ENCODE measurements around the gene ZNF787.
"Not testable (repeated sequence)": the region's sequence is repeated elsewhere in the genome, so short reads cannot be mapped to it uniquely, and the experiment has no call there.

ZNF787 gene

GRCh38 chr19:56099638-56100539 lies 21.2 kb downstream of the ZNF787 start:
- Histone ChIP-seq H3K4me2 (ENCODE audit: low read length) (no peak overlapping the region), H2AK5ac (ENCODE audit: low read length) (no peak overlapping the region), H2BK15ac (replicated peaks; ENCODE audit: low read depth) (no peak overlapping the region), H3K27me3 (ENCODE audit: insufficient read depth, low read length, poor library complexity) (no peaks in the 10 kb centered on the region), H4K8ac (ENCODE audit: low read depth, low read length) (no peak overlapping the region), H3K4me3 (ENCODE audit: low read length) (no peak overlapping the region), H3K27ac (ENCODE audit: low read depth, low read length) (no peak overlapping the region), H3K36me3 (ENCODE audit: control insufficient read depth, insufficient read depth, low read length) (peaks cover 4% of the 10 kb centered on the region), H2BK120ac (ENCODE audit: low read depth, low read length) (no peak overlapping the region), H3K18ac (ENCODE audit: low read length) (no peak overlapping the region), H3K9ac (ENCODE audit: low read length) (no peak overlapping the region), H3K79me2 (ENCODE audit: control insufficient read depth, insufficient read depth, low read length) (peaks cover 31% of the 10 kb centered on the region), H3K4ac (ENCODE audit: low read depth, low read length) (no peak overlapping the region), H3K23ac (ENCODE audit: low read length) (no peak overlapping the region), H3K4me1 (ENCODE audit: control insufficient read depth, low read depth, low read length) (no peaks in the 10 kb centered on the region), H2BK5ac (ENCODE audit: low read length) (no peak overlapping the region), H3K56ac (ENCODE audit: low read length) (no peak overlapping the region), H4K5ac (ENCODE audit: low read length) (no peak overlapping the region), H3K79me1 (ENCODE audit: low read length) (peaks cover 20% of the 10 kb centered on the region)
- no peak for DNase-seq
- no CpG with 5 or more reads among the region's 31 CpGs for WGBS (ENCODE audit: extremely low coverage, insufficient coverage, low lambda C conversion rate)

- no peak overlapping the region for H3K9ac ChIP-seq (ENCODE audit: low read length)
- no peak overlapping the region for H4K8ac ChIP-seq (ENCODE audit: low read depth, low read length)
- H3K4ac ChIP-seq (ENCODE audit: low read depth, low read length): no peak overlapping the region
- H3K4me3 ChIP-seq (ENCODE audit: low read length): no peak overlapping the region
- WGBS (ENCODE audit: extremely low coverage, insufficient coverage, low lambda C conversion rate): no CpG with 5 or more reads among the region's 34 CpGs
- H3K36me3 ChIP-seq (ENCODE audit: control insufficient read depth, insufficient read depth, low read length): peaks cover 4% of the 10 kb centered on the region
- peaks cover 17% of the 10 kb centered on the region for H3K79me1 ChIP-seq (ENCODE audit: low read length)
- peaks cover 24% of the 10 kb centered on the region for H3K79me2 ChIP-seq (ENCODE audit: control insufficient read depth, insufficient read depth, low read length)
- no peak overlapping the region for H3K27ac ChIP-seq (ENCODE audit: low read depth, low read length)
- H2BK15ac ChIP-seq (replicated peaks; ENCODE audit: low read depth): no peak overlapping the region
- H2BK5ac ChIP-seq (ENCODE audit: low read length): no peak overlapping the region
- H2BK120ac ChIP-seq (ENCODE audit: low read depth, low read length): no peak overlapping the region
- no peak overlapping the region for H3K56ac ChIP-seq (ENCODE audit: low read length)
- H3K18ac ChIP-seq (ENCODE audit: low read length): no peak overlapping the region
- no peak overlapping the region for H4K5ac ChIP-seq (ENCODE audit: low read length)
- H2AK5ac ChIP-seq (ENCODE audit: low read length): no peak overlapping the region
- H3K23ac ChIP-seq (ENCODE audit: low read length): no peak overlapping the region
- H3K4me1 ChIP-seq (ENCODE audit: control insufficient read depth, low read depth, low read length): no peaks in the 10 kb centered on the region
- no peaks in the 10 kb centered on the region for H3K27me3 ChIP-seq (ENCODE audit: insufficient read depth, low read length, poor library complexity)
- no peak for DNase-seq
- no peak overlapping the region for H3K4me2 ChIP-seq (ENCODE audit: low read length)
These were observed 22.1 kb downstream of the ZNF787 start for GRCh38 chr19:56098731-56099568.

DNA sequence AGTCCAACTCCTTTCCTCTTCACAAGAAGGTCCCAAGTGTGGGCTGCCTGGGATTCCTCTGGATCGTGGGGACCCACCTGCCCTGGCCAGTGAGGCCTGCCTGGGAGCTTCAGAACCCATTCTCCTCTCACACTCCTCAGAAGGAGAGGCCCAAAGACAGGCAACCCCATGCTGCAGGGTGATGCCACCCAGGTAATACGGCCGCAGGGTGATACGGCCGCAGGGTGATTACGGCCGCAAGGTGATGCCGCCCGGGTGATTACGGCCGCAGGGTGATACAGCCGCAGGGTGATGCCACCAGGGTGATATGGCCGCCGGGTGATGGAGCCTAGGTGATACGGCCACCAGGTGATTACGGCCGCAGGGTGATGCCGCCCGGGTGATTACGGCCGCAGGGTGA lies 22.9 kb downstream of the ZNF787 start:
- no CpG with 5 or more reads among the region's 21 CpGs for WGBS (ENCODE audit: extremely low coverage, insufficient coverage, low lambda C conversion rate)
- not testable (repeated sequence) for H3K18ac ChIP-seq (ENCODE audit: low read length); H2AK5ac ChIP-seq (ENCODE audit: low read length); H3K4me1 ChIP-seq (ENCODE audit: control insufficient read depth, low read depth, low read length); H3K56ac ChIP-seq (ENCODE audit: low read length); H3K9ac ChIP-seq (ENCODE audit: low read length); H4K8ac ChIP-seq (ENCODE audit: low read depth, low read length); H2BK120ac ChIP-seq (ENCODE audit: low read depth, low read length); H3K27ac ChIP-seq (ENCODE audit: low read depth, low read length); H3K23ac ChIP-seq (ENCODE audit: low read length); H3K4ac ChIP-seq (ENCODE audit: low read depth, low read length); H3K4me2 ChIP-seq (ENCODE audit: low read length); DNase-seq; H3K36me3 ChIP-seq (ENCODE audit: control insufficient read depth, insufficient read depth, low read length); H3K4me3 ChIP-seq (ENCODE audit: low read length); H2BK15ac ChIP-seq (replicated peaks; ENCODE audit: low read depth); H2BK5ac ChIP-seq (ENCODE audit: low read length); H3K27me3 ChIP-seq (ENCODE audit: insufficient read depth, low read length, poor library complexity); H4K5ac ChIP-seq (ENCODE audit: low read length)
- Histone ChIP-seq H3K79me2 (ENCODE audit: control insufficient read depth, insufficient read depth, low read length) (peaks cover 25% of the 10 kb centered on the region), H3K79me1 (ENCODE audit: low read length) (peaks cover 19% of the 10 kb centered on the region)

GRCh38 chr19:56097776-56098175 lies 23.3 kb downstream of the ZNF787 start:
- Histone ChIP-seq H3K18ac (ENCODE audit: low read length) (no peak overlapping the region), H3K9ac (ENCODE audit: low read length) (no peak overlapping the region), H4K5ac (ENCODE audit: low read length) (no peak overlapping the region), H3K4me2 (ENCODE audit: low read length) (no peak overlapping the region), H4K8ac (ENCODE audit: low read depth, low read length) (no peak overlapping the region), H3K36me3 (ENCODE audit: control insufficient read depth, insufficient read depth, low read length) (peaks cover 4% of the 10 kb centered on the region), H2AK5ac (ENCODE audit: low read length) (no peak overlapping the region), H2BK120ac (ENCODE audit: low read depth, low read length) (no peak overlapping the region), H2BK15ac (replicated peaks; ENCODE audit: low read depth) (no peak overlapping the region), H2BK5ac (ENCODE audit: low read length) (no peak overlapping the region), H3K27ac (ENCODE audit: low read depth, low read length) (no peak overlapping the region), H3K4me1 (ENCODE audit: control insufficient read depth, low read depth, low read length) (no peaks in the 10 kb centered on the region), H3K27me3 (ENCODE audit: insufficient read depth, low read length, poor library complexity) (no peaks in the 10 kb centered on the region), H3K23ac (ENCODE audit: low read length) (no peak overlapping the region), H3K4ac (ENCODE audit: low read depth, low read length) (no peak overlapping the region), H3K79me1 (ENCODE audit: low read length) (peaks cover 22% of the 10 kb centered on the region), H3K4me3 (ENCODE audit: low read length) (no peak overlapping the region), H3K79me2 (ENCODE audit: control insufficient read depth, insufficient read depth, low read length) (peaks cover 25% of the 10 kb centered on the region), H3K56ac (ENCODE audit: low read length) (no peak overlapping the region)
- no CpG with 5 or more reads among the region's 7 CpGs for WGBS (ENCODE audit: extremely low coverage, insufficient coverage, low lambda C conversion rate)
- no peak for DNase-seq

GRCh38 chr19:56097306-56097705 lies 23.8 kb downstream of the ZNF787 start:
- Histone ChIP-seq H3K27ac (ENCODE audit: low read depth, low read length) (no peak overlapping the region), H3K23ac (ENCODE audit: low read length) (no peak overlapping the region), H3K4me1 (ENCODE audit: control insufficient read depth, low read depth, low read length) (no peaks in the 10 kb centered on the region), H3K79me2 (ENCODE audit: control insufficient read depth, insufficient read depth, low read length) (peaks cover 26% of the 10 kb centered on the region), H3K9ac (ENCODE audit: low read length) (no peak overlapping the region), H3K4ac (ENCODE audit: low read depth, low read length) (no peak overlapping the region), H4K8ac (ENCODE audit: low read depth, low read length) (no peak overlapping the region), H2BK120ac (ENCODE audit: low read depth, low read length) (no peak overlapping the region), H3K4me2 (ENCODE audit: low read length) (no peak overlapping the region), H3K4me3 (ENCODE audit: low read length) (no peak overlapping the region), H2BK15ac (replicated peaks; ENCODE audit: low read depth) (no peak overlapping the region), H3K56ac (ENCODE audit: low read length) (no peak overlapping the region), H2AK5ac (ENCODE audit: low read length) (no peak overlapping the region), H3K36me3 (ENCODE audit: control insufficient read depth, insufficient read depth, low read length) (peaks cover 4% of the 10 kb centered on the region), H3K27me3 (ENCODE audit: insufficient read depth, low read length, poor library complexity) (no peaks in the 10 kb centered on the region), H3K18ac (ENCODE audit: low read length) (no peak overlapping the region), H2BK5ac (ENCODE audit: low read length) (no peak overlapping the region), H4K5ac (ENCODE audit: low read length) (no peak overlapping the region), H3K79me1 (ENCODE audit: low read length) (peaks cover 25% of the 10 kb centered on the region)
- WGBS (ENCODE audit: extremely low coverage, insufficient coverage, low lambda C conversion rate): no CpG with 5 or more reads among the region's 23 CpGs
- DNase-seq: no peak

Data from mesendoderm (in vitro differentiated cells).